HG03558 (cell line): Measurements from ENCODE around the gene MED25.

Experiments
- ATAC-seq: cut with Tn5 transposase; IDR thresholded peaks from one replicate; pipeline ENCODE4 v1.9.1; 2021; ENCODE audit warnings: moderate number of reproducible peaks; ENCODE audit not compliant: unreplicated experiment; ENCODE audit errors: extremely low read depth

Gene MED25

GRCh38 chr19:49881672-49882394 is 63.7 kb downstream of the MED25 start:
- ATAC-seq = no peak

- no peak for ATAC-seq
Measured at GRCh38 chr19:49882643-49883042, 64.6 kb downstream of the MED25 start.

GRCh38 chr19:49883094-49883493 is 65.0 kb downstream of the MED25 start:
- ATAC-seq = no peak

DNA sequence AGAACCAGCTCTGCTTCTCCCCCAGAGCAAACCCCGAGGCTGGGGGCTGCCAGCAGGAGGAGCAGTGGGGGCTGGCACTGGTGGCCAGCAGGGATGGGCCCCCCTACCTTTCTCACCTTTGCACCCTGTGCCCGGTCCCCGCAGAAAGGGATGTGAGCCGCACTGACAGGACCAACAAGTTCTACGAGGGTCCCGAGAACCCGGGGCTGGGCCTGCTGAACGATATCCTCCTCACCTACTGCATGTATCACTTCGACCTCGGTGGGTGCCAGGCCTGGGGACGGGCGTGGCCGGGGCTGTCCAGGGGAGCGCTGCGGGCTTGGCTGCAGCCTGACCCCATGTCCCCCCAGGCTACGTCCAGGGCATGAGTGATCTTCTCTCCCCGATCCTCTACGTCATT is 66.0 kb downstream of the MED25 start:
- no peak for ATAC-seq

- no peak for ATAC-seq
Measured at GRCh38 chr19:49884760-49885159, 66.7 kb downstream of the MED25 start.
